GM21367 (cell line): ENCODE results near the gene ZDHHC23.

Source experiments
- ATAC-seq: cut with Tn5 transposase; IDR thresholded peaks from one replicate; pipeline ENCODE4 v1.9.1; 2021; ENCODE audit not compliant: unreplicated experiment

The ZDHHC23 gene, protein sequence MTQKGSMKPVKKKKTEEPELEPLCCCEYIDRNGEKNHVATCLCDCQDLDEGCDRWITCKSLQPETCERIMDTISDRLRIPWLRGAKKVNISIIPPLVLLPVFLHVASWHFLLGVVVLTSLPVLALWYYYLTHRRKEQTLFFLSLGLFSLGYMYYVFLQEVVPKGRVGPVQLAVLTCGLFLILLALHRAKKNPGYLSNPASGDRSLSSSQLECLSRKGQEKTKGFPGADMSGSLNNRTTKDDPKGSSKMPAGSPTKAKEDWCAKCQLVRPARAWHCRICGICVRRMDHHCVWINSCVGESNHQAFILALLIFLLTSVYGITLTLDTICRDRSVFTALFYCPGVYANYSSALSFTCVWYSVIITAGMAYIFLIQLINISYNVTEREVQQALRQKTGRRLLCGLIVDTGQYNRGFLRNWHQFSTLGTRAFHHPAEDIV

DNA sequence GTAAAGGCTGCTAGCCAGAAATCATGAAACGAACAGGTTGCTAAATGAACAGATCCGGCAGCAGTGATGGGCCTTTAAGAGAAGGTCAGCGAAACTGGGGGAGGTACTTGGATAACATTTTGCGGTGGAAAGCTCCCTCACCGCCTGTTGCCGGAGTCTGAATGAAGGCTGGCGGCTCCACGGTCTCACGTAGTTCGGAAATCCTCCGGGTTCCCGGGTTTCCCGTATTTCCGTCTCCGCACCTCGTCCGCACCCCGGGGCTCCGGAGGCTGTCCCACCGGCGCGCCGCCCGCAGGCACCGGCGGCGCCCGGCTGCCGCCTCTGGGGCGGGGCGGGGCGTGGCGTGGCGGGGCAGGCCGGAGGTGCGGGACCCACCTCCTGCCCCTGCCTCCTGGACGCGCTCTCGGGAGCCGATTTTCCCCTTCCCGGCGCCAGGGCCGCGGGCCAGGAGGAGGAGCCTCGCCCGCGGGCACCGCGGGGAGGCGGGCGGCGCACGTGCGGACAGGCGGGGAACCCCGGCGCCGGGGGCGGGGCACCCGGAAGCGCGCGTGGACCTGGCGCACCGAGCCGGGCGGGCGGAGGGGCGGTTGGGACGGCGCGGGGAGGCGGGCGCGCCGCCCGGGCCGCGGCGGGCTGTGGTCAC lies at the start of gene ZDHHC23:
Gene ZDHHC23 (plus strand): TSS at position 642 of the 643 bp plus-strand sequence. CDS start 790 bp downstream, outside the sequence.
- peak; percentile 68 for ATAC-seq

DNA sequence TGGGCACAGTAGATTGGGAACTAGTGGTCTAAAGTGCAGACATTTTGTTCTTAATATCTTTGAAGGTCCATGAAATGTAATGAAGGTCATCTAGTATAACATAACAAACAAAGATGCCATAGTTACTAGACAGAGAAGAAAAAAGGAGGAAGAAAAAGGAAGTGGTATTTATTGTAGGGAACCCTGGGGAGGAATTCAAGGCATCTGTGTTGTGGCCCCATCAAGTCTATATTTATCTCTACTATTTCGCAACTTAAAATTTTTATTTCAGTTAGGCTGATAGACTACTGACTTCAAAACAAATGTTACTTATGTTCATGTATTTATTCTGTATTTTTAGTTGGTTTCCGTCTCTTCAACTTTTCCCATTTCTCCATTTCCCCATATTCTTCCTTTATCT lies 48.9 kb upstream of the ZDHHC23 start:
- ATAC-seq: no peak

DNA sequence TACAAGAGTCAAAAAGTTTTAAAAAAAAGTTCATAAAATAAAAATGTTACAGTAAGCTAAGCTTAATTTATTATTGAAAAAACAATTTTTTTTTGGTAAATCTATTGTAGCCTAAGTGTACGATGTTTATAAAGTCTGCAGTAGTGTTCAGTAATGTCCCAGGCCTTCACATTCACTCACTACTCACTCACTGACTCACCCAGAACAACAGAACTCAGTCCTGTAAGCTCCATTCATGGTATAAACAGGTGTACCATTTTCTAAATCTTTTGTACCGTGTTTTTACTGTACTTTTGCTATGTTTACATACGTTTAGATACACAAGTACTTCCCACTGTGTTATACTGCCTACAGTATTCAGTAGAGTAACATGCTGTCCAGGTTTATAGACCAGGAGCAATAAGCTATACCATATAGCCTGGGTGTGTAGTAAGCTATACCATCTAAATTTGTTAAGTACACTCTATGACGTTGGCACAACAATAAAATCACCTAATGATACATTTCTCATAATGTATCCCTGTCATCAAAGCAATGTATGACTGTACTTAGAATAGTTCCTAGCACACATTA lies 41.2 kb upstream of the ZDHHC23 start:
- no peak for ATAC-seq

DNA sequence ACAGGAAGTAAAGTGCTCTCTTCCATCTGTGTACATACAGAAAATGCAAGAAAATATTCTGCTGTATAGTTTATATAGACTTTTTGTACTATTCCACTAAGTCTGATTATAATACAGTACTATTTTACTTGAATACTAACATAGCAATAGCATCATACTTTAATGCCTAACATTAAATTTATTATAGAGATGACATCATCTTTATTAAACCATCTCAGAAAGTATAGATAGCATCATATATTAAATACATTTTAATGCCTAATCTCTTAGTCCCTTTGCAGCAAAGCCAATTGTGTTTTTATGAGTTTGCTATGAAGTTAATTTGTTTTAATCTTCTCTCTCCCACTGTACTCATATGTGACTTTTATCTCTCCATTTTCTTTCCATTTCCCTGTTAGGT lies 39.7 kb upstream of the ZDHHC23 start:
- no peak for ATAC-seq

DNA sequence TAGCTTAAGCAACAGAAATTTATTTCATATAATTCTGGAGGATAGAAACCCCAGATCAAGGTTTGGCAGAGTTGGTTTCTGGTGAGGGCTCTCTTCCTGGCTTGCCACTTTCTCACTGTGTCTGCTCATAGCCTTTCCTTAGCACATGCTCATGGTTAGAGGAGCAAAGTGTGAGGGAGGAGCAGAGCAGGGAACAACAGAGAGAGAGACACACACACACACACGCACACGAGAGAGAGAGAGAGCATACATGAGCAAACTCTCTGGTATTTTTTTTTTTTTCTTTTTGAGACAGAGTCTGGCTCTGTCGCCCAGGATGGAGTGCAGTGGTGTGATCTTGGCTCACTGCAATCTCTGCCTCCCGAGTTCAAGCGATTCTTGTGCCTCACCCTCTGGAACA lies 36.8 kb upstream of the ZDHHC23 start:
- ATAC-seq: no peak

DNA sequence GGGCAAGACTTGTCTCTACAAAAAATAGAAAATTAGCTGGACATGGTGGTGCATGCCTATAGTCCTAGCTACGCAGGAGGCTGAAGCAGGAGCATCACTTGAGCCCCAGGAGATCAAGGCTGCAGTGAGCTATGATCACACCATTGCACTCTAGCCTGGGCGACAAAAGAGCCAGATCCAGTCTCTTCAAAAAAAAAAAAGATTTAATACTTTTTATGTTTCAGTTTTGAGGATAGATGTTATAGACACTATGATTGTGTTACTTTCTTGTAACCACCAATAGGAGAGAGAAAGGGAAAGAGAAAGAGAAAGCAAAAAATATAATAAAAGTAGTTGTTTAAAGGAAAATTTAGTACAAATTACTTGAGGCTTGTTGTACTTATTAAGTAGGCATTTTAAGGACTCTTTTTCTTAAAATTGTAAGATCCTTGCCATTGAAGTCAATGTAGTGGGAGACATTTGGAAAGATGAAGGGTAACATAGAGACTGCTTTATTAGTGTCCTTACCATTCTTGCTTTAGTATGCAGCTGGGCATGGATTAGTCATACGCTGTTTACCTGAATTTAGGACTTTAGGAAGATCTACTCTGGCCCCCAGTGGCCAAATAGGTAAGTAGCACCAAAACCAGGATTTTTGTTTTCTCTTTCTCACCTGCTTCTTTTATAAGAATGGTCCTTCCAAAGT lies 35.1 kb upstream of the ZDHHC23 start:
- peak; percentile 91 for ATAC-seq

DNA sequence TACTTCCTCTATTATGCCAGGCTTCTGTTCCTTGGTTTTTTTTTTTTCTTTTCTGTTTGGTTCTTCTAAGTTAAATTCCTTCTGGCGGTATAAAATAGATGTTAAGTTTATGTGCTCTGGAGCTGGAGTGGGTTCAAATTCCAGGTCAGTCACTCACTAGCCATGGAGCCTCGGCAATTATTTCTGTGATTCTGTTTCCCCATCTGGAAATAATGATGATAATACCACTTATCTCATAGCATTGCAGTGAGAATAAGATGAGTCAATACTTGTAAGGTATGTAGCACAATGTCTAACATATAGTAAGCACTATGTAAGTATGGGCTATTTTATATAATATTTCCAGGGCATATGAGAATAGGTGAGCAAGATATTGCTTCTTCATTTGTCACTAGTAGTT lies 33.2 kb upstream of the ZDHHC23 start:
- no peak for ATAC-seq

DNA sequence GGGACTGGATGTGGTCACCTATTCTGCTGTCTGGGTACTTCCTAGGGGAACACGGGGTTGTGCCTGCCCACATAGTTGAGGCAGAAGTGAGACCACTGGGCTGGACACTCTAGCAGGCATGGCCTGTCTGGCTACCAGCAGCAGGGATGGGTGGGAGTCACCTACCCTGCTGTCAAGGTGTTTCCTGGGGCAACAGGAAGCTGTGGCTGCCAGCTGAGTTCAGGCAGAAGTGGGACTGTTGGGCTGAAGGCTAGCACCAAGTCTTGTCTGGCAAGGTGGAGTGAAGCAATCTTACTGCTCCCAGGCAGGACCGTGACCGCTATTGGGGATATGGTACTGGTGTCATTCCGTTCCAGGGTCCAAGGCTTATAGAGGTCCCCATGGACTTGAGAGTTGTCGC lies 20.3 kb upstream of the ZDHHC23 start:
- no peak for ATAC-seq

DNA sequence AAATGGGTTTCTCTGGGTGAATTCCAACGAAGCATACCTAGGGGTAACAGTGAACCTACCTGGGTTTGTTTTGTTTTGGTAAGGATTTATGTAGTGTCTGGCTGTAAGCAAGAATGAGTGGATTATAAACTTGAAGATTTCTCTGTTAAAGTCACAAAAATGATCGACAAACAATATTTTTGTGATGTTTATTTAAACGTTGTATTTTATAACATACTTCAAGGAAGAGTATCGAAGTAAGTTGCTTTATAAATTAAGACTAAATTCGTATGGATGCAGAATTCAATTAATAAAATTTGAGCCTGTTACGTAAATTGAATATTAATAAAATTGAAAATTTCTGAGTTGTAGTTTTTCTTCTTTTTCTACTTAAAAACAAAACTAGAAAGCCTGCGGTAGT lies 982 bp upstream of the ZDHHC23 start:
- ATAC-seq: no peak

DNA sequence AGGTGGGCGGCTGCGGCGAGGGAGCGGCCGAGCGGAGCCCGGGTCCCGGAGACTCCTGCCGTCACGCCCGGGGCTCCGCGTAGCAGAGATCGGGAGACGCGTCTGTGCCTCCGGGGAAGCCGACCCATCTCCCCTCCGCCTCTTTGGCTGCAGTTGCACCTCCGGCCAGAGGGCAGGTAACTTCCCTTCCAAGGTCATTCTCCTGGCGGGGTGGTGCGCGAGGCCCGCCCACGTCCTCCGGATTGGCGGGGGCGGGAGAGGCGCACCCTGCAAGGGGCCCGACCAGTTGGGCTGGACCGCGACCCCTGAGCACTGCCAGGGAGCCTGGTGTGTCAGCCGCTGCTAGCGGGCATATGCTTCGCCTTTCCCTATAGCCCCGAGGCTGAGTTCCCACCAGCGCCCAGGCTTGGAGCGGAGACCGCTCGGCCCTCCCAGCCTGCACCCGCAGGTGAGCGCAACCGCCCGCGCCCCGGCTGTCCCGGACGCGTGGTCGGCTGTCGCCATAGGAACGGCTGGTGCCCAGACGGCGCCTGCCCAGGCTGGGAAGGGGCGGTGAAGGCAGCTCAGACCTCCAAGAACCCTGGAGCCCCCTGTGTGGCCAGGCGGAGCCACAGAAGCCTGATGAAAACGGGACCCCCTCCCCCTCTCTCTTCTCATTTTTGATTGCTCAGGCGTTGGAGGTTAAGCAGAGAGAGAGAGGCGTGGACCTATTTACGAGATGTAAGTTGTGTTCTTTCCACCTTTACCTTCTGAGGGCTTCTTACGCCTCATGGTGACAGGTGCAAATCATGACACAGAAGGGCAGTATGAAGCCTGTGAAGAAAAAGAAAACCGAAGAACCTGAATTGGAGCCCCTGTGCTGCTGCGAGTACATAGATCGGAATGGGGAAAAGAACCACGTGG lies 453 bp downstream of the ZDHHC23 start:
- peak; percentile 32 for ATAC-seq

DNA sequence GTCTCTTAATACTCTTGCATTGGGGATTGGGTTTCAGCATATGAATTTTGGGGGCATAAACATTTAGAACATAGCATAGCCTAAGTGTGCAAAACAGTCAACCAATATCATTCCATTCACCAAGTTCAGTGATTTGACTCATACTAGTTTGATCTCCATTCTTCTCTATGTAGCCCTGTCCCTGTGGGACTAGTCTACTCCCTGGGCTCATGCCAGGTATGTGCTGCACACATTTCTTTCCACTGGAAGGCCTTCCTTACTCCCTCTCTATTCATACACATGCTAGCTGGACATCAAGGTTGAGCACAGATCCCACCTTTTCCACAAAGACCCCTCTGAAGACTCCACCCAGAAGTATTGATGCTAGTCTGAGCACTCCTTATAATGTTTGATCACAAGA lies 5.1 kb downstream of the ZDHHC23 start:
- no peak for ATAC-seq

DNA sequence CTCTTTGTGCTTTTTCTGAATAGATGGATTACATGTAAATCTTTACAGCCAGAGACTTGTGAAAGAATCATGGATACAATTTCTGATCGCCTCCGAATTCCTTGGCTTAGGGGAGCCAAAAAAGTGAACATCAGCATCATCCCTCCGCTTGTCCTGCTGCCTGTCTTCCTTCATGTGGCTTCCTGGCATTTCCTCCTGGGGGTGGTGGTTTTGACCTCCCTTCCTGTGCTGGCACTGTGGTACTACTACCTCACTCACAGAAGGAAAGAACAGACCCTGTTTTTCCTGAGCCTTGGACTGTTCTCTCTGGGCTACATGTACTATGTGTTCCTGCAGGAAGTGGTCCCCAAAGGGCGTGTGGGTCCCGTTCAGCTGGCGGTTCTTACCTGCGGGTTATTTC lies 5.9 kb downstream of the ZDHHC23 start:
- ATAC-seq: no peak

DNA sequence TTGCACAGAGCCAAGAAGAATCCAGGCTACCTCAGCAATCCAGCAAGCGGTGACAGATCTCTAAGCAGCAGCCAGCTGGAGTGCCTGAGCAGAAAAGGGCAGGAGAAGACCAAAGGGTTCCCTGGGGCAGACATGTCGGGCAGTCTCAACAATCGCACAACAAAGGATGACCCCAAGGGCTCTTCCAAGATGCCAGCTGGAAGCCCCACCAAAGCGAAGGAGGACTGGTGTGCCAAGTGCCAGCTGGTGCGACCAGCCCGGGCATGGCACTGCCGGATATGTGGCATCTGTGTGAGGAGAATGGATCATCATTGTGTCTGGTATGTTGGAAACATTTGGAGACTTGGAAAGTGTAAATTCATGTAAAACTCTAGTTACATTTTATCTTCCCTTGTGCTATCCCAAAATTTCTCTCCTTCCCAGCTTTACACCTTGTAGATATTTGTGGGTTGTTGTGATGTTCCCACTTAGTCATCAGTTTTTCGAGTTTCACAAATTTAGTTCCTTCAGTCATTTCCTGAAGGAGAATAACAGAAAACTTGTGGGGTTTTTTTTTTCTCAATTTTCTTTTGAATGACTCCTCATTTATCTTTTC lies 6.4 kb downstream of the ZDHHC23 start:
- no peak for ATAC-seq

DNA sequence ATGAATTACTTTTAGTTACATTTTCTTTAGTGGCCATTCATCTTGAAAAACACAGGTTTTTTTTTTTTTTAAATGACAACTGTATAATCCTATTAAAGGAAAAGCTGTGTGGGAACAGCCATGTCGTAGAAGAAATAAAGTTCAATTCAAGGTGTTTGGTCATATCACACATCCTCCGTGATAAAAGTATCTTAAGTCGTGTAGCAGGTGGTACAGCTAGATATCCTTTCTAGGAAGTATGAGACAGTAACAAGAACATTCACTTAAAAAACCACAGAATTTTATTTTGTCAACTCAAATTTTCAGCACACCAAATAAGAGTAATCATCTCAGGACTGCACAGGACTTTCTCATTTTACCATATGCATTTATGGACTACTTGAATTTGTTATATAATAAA lies 16.1 kb downstream of the ZDHHC23 start:
- no peak for ATAC-seq

DNA sequence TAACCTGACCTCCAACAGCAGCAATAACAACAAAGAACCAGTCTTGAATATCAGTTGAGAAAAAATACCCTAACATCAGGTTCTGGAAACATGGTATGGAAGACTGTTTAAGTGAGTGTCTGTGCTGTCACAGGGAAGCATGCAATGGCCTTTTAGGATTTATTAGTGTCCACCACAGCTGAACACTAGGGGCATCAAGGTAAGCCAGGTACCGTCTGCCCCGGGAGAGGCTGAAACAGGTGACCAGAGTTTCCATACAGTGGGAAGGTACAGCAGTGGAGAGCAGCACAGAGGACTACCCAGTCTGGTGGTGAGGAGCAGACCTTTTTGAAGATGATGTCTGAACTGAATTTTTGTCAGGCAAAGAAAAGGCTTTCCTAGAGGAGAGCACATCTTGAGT lies 18.4 kb downstream of the ZDHHC23 start:
- ATAC-seq: no peak

DNA sequence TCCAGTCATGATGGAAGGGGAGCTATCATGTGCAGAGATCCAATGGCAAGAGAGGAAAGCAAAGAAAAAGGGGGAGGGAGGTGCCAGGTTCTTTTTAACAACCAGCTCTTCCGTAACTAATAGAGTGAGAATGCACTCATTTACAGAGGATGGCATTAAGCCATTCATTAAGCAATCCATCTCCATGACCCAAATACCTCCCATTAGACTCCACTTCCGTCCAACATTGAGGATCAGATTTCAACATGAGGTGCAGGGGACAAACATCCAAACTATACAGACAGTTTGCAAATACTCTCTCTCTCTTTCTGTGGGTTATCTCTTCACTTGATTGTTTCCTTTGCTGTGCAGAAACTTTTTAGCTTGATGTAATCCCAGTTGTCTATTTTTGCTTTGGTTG lies 21.2 kb downstream of the ZDHHC23 start:
- no peak for ATAC-seq

DNA sequence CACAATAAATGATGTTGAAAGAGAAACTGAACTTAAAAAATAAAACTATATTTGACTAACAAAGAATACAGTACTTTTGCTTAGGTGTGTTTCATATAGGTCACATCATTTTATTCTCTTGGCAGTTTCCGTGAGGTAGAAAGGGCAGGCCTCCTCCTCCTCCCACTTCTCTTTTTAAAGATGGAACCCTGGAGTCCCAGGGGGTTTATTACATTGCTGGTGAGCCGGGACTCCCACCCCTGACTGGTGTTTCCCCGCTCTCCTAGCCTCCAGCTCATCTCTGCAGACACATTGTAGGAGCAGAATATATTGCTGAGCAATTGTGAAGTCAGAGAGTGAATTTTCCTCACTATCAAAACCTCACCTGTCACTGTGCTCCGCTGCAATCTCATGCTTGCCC lies 30.0 kb downstream of the ZDHHC23 start:
- ATAC-seq: no peak

DNA sequence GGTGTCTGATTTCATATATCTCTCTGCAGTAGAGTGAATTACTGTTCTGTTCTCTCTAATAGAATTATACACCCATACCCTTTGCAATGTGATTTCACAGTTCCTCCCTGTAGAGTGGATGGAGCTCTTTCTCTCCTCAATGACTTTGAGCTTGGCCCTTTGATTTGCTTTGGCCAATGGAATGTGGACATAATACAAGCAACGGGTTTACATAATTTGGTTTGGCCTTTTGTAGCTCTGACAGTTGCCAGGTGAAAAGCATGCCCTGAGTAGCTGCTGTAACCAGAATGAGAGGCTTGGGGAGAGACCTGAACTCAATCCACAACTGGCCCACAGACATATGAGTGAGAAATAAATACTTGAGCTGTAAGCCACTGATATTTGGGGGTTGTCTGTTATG lies 32.1 kb downstream of the ZDHHC23 start:
- ATAC-seq: no peak

DNA sequence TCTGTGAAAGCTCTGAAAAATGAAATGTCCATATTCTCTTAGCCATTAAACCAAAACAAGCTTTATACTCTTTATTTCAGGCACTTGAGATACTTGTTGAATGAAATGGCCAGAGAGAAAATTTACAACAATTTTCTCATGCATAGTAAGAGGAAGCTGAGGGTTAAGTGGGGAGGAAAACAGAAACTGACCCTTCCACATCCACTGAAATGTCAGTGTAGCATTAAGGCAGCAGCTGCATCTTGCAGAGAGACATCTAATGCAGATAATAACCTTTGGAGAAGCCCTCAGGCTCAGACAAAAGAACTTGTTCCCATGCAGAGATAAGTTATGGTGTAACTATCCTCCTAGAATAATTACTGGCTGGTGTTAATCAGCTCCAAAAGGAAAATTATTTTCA lies 34.0 kb downstream of the ZDHHC23 start:
- no peak for ATAC-seq

DNA sequence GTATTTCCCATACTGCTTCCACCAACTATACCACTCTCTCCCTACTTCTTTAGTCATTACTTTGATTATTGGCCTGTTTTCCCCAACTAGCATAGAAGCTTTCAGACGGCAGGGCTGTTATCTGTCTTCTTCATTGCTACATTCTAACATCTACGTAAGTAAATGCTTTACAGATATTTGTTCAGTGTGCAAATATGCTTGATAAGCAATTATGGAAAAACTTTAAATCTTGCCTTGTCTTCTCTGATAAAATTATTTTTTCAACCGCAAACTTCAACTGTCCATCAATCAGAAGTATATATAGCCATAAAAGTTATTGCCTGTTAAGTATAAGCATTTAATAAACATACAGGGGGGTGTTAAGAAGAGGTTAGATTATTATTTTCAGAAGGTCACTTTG lies 35.7 kb downstream of the ZDHHC23 start:
- ATAC-seq: no peak
